Posterior vena cava (tissue), 2 donors: ENCODE results near the gene CENPS. TPM values are rescaled to one million over a fixed set of nuclear protein-coding genes. Genes with fewer than 3 reads are reported as not detected.
"Not testable (repeated sequence)": the region's sequence is repeated elsewhere in the genome, so short reads cannot be mapped to it uniquely, and the experiment has no call there.

Experiments
- DNase-seq: peaks from one replicate; pipeline ENCODE4 v3.0.0-alpha.2; 2020; ENCODE audit warnings: low spot score
- intact Hi-C, 2 donors: fragments of 100-400 bp; cut with DNase I; formaldehyde crosslinking; loops; one replicate each; pipeline versions ENCODE4 v1.14.1 to v1.14.2; 2022 to 2023
- total RNA-seq, 2 donors: library from RNA; stranded (reverse); fragmentation: NEBNext Ultra II Directional; extraction: Animal tissue kit (Norgen Biotek cat#: 25700); gene quantifications; one replicate each; pipeline ENCODE4 v1.2.1, GENCODE V29; 2021
- donor health status: DM: yes; HTN: yes; CAD: no.
- donor health status: DM: yes; HTN: yes; CAD: no.

Gene CENPS
- total RNA-seq, 2 donors from 2014 or later = 7.2 to 7.8 TPM

DNA sequence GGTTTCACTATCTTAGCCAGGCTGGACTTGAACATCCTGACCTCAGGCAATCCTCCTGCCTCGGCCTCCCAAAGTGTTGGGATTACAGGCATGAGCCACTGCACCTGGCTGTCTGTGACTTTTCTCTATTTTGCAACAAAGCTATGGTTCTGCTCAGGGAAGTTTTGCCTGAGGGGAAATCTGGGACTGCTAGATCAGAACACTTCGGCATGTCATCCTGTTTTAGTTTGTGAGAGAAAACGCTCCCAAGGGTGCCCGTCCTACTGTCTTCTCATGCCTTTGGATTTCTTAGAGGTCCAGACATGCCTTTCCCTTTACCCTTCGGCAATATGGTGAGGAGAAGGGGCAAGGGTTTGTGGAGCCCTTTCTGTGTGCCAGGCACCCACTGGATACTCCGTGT is 14.0 kb downstream of the CENPS start:
- no peak for DNase-seq
- intact Hi-C loops = loop anchor here in 1 of 2 donors (1.0 kb wide), 1 partner anchor 28 kb away; the partner anchor contains the start of gene DFFA

DNA sequence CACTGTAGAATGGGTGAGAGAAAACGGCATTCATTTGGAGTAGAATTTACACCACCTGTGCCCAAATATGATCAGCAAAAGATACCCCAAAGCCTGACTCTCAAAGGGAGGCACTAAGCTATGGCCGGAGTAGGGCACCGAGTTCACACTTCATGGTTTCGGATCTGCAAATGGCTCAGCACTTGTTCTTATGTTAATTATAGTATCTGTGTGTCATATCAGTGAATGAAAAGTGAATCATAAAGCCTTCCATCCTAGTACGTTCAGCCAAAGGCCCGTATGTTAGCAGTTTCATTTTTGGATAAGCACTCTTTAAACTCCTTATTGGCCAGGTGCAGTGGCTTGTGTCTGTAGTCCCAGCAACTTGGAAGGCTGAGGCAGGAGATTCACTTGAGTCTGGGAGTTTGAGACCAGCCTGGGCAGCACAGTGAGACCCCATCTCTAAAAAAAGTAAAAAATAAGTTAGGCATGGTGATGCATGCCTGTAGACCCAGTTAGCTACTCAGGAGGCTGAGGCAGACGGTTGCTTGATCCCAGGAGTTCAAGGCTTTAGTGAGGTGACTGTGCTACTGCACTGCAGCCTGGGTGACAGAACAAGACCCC is 14.7 kb downstream of the CENPS start:
- DNase-seq = no peak
- intact Hi-C loops = loop anchor here in 1 of 2 donors (1.0 kb wide), 1 partner anchor 27 kb away; the partner anchor contains the start of gene DFFA

DNA sequence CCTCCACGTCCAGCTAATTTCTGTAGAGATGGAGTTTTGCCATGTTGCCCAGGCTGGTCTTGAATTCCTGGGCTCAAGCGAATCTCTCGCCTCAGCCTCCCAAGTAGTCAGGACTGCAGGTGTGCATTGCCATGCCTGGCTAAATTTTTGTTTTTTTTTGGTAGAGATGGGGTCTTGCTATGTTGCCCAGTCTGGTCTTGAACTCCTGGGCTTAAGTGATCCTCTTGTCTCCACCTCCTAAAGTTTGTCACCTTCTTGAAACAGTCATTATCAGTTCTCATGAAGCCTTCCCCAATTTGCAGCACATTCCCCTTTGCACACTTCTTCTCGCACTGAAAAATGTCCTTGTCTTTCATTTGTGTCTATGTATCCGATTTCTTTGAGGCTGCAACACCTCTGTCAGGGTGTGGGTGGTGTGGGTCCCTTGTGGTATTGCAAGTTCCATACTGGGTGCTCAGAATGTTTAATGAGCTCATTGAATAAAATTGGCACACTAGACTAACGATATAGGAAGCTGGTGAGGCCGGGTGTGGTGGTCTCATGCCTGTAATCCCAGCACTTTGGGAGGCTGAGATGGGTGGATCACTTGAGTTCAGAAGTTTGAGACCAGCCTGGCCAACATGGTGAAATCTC is 16.7 kb downstream of the CENPS start:
- no peak for DNase-seq
- intact Hi-C loops = no loop called here

DNA sequence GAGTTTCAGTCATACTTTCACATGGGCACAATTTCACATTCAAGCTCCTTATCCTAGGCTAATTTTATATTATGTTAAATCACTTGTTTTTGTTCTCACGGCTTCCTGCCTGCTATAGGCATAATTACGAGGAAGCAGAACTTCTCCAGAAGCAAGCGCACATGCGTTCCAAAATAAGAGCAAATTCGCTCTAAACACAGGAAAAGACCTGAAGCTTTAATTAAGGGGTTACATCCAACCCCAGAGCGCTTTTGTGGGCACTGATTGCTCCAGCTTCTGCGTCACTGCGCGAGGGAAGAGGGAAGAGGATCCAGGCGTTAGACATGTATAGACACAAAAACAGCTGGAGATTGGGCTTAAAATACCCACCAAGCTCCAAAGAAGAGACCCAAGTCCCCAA is 19.5 kb downstream of the CENPS start, which contains the start of gene CORT:
Gene CORT (plus strand): TSS at position 281 of the 400 bp plus-strand sequence. CDS start 193 bp downstream, outside the sequence.
- intact Hi-C loops = no loop called here
- no peak for DNase-seq

DNA sequence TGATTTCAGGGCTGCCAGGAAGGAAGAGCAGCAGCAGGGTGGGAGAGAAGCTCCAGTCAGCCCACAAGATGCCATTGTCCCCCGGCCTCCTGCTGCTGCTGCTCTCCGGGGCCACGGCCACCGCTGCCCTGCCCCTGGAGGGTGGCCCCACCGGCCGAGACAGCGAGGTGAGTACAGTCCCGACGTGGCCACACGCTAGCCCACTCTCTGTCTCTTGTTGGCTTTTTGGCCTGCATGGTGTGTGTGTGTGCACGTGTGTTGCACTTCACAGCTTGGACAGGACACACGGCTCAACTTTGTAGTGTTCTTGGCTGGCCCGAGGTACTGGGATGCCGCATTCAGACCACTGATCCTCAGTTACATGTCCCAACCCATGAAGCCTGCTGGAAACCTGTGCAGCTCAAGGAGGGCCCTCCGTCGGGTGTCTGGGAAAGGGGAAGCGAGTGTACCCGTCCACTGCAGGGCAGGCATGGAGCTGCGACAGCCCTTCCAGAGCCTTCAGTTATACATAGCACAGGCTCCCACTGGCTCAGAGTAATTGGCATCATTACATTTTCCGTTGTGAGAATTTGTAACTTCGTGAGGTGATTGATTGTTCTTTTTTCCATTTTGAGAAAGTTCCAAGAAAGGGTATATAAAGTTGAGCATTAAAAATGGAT is 20.1 kb downstream of the CENPS start:
- intact Hi-C loops = no loop called here
- no peak for DNase-seq

DNA sequence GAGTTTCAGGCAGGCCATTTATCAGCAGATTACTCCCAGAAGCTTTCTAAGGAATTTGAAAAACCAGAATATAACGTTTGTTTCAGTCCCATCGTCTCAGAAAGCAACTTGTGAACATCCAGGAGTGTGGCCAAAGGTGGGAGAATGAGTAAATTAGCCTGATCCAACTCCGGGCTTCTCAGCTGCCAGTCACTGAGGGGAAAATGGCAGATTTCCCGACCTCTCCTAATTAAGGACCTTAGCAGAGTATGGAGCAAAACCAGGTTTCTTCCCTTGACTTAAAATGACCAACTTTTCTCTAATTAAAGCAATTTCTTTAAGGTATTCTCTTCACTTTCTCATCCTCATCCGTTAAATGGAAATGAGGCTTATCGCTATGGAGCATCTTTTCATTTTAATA is 20.6 kb downstream of the CENPS start:
- intact Hi-C loops = no loop called here
- no peak for DNase-seq

DNA sequence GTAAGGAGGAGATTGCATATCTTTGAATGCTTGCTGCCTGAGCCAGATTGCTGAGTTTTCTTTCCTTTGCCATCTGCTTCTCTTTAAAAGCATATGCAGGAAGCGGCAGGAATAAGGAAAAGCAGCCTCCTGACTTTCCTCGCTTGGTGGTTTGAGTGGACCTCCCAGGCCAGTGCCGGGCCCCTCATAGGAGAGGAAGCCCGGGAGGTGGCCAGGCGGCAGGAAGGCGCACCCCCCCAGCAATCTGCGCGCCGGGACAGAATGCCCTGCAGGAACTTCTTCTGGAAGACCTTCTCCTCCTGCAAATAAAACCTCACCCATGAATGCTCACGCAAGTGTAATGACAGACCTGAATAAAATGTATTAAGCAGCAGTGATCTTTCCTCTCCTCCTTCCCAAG is 21.1 kb downstream of the CENPS start:
- intact Hi-C loops = no loop called here
- no peak for DNase-seq

DNA sequence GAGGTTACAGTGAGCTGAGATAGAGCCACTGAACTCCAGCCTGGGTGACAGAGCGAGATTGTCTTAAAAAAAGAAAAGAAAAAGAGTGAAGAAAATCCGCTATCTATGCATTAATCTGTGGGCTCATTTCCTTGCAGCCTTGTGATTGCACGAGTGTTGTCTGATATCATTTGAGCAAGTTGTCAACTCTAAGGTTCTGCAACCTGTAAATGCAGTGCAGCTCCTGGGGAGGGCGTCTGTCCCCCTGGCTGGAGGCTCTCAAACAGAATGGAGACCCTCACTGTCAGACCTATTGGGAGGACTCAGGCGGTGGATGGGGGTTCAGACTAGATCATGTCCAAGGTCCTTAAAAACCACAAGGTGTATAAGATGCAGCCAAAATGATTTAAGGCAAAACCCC is 25.8 kb downstream of the CENPS start:
- intact Hi-C loops = no loop called here

DNA sequence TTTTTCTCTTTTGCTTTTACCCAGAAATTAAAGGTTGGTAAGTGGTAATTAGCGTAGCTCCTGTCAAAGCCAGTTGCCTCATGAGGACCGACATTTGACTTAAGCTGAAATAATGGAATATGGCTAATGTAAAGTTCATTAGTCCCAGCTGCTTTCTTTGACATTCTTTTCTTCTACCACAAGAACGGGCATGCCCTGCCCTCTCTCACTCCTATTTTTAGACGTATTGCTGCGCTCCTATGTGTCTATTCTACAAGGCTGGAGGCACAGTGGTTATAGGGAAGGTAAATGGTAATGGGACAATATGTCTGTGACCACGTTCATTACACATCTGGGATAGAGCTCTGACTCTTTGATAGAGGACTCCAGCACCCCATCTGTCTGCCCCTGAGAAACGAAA is 26.4 kb downstream of the CENPS start:
- DNase-seq = no peak
- intact Hi-C loops = no loop called here

More for the DNA sequence above, 25.8 kb downstream of the CENPS start:
- no peak for DNase-seq

DNA sequence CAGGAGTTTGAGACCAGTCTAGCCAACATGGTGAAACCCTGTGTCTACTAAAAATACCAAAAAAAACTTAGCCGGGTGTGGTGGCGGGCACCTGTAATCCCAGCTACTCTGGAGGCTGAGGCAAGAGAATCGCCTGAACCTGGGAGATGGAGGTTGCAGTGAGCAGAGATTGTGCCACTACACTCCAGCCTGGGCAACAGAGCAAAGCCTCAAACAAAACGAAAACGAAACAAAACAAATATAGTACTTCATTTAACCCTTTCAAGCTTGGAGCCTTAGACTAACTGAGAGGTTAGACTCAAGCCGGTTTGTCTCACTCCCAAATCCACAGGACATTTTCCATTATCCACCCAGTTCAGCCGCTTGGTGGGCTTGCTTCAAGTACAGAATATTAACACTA is 27.2 kb downstream of the CENPS start:
- intact Hi-C loops, DNase-seq: not testable (repeated sequence)

DNA sequence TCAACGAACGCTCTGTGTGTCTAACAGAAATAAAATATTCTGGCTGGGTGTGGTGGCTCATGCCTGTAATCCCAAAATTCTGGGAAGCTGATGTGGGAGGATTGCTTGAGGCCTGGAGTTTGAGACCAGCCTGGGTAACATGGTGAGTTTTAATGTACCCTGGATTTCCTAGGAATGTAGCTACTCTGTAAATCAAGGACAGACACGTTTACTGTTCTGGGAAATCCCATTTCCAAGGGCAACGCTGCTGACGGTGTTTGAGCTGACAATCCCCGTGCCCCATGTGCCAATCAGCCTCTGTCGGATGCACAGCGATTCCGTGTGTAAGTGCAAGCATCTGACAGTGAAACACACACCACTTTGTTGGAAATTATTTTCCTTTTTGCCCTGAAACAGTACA is 27.6 kb downstream of the CENPS start:
- intact Hi-C loops = no loop called here
- DNase-seq = no peak

DNA sequence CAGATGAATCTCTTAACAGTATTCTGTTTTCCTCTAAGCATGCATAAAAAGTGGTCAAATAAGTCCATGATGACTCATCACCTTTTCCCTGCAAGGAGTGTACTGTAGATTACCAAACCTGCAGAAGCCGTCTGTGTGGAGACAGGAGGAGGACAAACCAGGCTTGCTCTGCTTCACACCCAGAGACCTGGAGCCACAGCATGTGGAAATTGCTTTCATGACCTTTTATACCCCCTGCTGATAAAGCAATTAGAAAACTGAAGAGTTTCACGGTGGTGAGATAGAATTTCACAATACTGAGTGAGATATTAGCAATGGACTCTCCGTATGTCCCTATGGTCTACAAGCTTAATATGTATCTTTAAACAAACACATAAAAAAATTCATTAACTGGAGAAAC is 29.0 kb downstream of the CENPS start:
- intact Hi-C loops = no loop called here
- no peak for DNase-seq

DNA sequence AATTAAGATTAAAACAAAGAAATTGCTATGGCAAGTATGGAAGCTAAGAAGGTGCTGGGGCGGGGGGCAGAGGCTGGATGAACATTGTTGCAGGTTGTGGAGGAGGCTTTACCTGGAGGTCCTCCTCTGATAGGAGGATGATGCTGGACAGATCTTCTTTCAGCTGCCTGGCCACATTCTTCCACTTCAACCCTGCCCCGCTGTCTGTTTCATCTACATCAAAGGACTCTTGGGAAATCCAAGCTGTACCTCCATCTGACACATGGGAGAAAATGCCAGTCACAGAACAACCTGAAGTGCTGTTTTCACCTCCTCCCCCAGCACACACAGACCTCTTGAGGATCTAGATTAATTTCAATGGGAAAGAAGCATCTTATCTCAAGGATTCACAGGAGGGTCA is 36.8 kb downstream of the CENPS start:
- no peak for DNase-seq
- intact Hi-C loops = no loop called here

DNA sequence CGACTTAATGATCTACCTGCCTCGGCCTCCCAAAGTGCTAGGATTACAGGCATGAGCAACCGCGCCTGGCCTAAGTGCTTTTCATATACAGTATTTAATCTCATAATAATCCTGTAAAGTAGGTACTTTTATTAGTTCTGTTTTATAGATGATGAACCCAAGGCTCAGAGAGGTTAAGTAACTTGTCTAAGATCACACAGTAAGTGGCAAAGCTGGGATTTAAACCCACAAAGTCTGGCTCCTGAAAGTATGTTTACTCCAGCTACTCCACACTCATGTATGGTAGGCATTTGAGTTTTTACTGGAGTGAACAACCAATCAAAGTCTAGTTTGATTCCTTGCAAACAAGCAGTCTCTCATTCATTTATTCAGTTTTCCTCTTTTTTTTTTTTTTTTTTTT is 39.8 kb downstream of the CENPS start:
- intact Hi-C loops = no loop called here
- no peak for DNase-seq

DNA sequence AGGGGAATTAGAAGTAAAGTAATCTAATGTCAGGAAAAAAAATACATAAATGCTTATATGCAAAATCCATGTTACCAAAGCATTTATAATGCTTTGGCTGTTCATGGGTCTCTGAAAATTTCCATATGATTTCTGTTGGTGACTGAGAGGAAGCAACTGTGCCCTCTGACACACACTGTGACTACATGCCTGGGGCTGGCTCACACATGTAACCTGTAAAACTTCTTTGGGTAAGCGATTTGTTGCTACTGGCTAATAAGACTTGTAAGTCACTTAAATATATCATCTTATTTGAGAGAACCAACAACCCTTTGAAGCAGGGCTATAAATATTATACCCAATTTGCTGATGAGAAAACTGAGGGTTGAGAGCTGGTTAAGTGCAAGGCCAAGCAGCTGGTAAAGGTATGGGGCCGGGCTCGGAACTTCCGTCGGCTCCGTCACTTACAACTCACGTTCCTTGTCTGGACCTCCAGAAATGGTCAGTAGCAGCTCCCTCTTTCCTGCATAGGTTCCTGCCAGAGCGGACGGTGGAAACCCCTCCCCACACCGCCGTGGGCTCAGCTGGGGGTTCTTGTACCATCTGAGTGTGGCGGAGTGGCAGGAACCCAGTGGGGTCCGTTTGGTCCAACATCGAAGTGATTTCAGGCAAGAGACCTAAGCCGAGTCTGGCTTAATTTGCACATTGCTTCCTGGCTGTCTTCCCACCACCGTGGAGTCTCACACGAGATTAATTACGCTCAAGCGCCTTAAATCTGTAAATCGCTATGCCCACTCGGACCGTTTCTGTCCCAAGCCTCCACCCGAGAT is 41.4 kb downstream of the CENPS start:
- DNase-seq = no peak
- intact Hi-C loops = loop anchor here in 1 of 2 donors (1.0 kb wide), 1 partner anchor 27 kb away; no protein-coding TSS in a partner anchor

DNA sequence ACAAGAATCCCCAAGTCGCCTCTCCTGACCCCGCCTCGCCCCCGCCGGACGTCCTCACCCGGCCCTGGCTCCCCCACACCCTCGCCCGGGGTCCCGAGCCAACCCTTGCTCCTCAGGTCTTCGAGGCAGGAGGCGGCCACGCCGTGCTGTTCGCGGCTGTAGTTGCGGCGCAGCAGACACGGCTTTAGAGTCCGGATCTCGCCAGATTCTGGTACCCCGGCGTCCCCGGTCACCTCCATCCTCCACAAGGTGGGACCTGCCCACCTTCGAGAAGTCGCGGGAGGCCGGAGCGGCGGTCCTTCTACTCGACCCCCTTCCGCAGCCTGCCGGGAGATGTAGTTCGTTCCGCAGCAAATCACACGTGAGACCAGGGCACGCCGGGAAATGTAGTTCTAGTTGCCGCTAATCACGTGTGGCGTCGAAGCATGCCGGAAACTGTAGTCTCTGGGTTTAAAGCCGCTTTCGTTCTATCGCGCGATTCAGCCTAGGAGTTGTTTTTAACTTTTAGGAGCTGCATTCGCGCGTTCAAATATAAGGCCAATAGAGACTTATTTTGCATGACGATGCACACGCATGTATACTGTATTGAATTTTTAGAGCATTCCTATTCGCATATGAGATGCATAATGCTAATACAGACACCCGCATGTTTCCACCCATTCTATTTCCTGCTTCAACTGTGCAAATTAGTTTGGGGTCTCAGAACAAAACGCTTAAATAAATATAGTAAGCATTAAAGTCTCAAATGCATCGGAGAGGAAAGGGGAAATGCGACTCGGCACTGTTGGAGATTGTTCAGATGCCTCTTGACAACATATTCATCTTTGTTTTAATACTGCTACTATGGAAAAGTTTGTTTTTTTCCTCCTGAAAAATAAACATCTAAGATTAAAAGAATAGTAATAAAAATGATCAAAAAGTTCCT is 42.2 kb downstream of the CENPS start, which contains the start of gene DFFA:
Gene DFFA (minus strand): TSS at position 310 of the 925 bp plus-strand sequence. CDS start 71 bp downstream, at position 239.
- DNase-seq = peak; percentile 97
- intact Hi-C loops = loop anchor here in 1 of 2 donors (1.0 kb wide), 1 partner anchor 28 kb away; no protein-coding TSS in a partner anchor

DNA sequence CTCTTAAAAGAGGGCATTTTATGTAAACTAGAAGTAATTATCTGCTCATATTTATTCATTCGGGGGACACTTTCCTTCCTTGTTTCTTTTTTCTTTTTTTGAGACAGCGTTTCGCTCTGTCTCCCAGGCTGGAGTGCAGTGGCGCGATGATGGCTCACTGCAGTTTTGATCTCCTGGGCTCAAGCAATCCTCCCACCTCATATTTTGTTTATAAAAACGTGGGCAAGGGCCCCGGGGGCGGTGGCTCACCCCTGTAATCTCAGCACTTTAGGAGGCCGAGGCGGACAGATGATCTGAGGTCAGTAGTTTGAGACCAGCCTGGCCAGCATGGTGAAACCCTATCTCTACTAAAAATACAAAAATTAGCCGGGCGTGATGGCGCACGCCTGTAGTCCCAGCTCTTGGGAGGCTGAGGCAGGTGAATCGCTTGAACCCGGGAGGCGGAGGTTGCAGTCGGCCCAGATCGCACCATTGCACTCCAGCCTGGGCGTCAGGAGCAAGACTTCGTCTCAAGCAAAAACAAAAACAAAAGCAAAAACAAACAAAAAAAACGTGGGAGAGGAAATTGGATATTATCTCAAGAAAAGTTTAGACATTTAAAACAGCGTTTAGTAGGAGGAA is 43.0 kb downstream of the CENPS start:
- DNase-seq = no peak
- intact Hi-C loops = no loop called here

DNA sequence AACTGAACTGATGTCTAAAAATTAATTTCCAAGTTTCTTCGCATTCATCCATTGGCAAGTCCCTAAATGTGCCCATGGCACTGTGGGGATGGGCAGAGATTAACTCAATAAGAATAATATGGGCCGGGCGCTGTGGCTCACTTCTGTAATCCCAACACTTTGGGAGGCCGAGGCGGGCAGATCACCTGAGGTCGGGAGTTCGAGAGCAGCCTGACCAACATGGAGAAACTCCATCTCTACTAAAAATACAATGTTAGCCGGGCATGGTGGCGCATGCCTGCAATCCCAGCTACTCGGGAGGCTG is 44.0 kb downstream of the CENPS start:
- DNase-seq, intact Hi-C loops: not testable (repeated sequence)
